Measurements from ENCODE around the gene DPEP2NB.
"Not testable (repeated sequence)": the region's sequence is repeated elsewhere in the genome, so short reads cannot be mapped to it uniquely, and the experiment has no call there.

DPEP2NB gene

DNA sequence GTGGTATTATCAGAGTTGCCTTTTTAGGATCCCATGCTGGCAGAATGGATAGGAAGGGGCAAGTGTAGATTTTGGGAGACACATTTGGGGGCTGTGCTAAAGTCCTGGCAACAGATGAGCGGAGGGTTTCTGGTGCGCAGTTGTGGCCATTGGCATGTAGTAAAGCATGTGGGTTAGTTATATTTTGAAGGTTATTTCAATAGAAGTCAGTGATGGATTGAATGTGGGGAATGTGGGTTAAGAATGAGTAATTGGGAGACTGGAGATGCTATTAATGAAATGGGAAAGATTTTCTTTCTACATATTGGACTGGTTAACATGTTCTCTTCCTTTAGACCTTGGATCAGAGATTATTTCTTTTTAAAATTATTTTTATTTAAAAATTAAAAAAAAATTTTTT lies 17.4 kb upstream of the DPEP2NB start:
- Mint-ChIP-seq H3K4me3 (no peak overlapping the region), H3K36me3 (peaks cover 15% of the 10 kb centered on the region), H3K27ac (no peak overlapping the region), H3K4me1 (peaks cover 26% of the 10 kb centered on the region), H3K9me3 (no peaks in the 10 kb centered on the region), H3K27me3 (no peaks in the 10 kb centered on the region)
- CTCF ChIA-PET: interaction anchor here (1.2 to 1.5 kb wide), 2 partner anchors 149 to 512 kb away, joined by 3 read pairs; no protein-coding TSS in a partner anchor
- no peak for DNase-seq

DNA sequence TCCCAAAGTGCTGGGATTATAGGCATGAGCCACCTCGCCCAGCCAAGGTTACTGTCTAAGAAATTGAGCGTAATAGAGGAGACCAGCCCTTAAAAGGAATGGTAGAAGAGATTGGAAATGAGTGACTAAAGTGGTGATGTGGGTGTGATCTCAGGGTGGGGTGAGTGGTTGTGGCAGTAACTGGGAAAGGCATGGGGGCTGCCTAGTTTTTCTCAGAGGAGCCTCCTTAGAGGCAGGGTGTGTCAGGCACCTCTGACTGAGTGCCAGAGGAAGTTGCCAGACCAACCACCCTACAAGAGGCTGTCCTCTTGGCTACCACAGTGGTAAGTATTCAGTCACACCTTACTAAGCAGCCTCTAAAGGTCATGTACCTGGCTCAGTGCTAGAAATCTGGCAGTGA lies 16.2 kb upstream of the DPEP2NB start:
- CTCF ChIA-PET: interaction anchor here (1.2 kb wide), 1 partner anchor 148 kb away, joined by 3 read pairs; no protein-coding TSS in a partner anchor
- Mint-ChIP-seq H3K27me3 (no peaks in the 10 kb centered on the region), H3K4me1 (peaks cover 19% of the 10 kb centered on the region), H3K36me3 (peaks cover 21% of the 10 kb centered on the region), H3K9me3 (no peaks in the 10 kb centered on the region), H3K27ac (peak overlapping the region; percentile 75), H3K4me3 (no peak overlapping the region)
- no peak for DNase-seq

DNA sequence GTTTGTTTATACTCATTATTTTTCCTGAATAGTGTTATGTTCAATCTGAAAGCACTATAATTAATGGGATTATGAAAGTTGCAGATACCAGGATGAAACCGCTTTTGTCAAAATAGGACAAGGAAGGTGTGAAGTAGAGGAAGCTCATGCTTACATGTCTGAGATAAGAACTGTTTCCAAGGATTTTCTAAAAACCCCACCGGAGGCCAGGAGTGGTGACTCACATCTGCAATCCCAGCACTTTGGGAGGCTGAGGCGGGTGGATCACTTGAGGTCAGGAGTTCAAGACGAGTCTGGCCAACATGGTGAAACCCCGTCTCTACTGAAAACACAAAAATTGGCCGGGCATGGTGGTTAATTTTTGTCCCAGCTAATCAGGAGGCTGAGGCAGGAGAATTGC lies 14.4 kb upstream of the DPEP2NB start:
- H3K4me3 Mint-ChIP-seq, H3K27ac Mint-ChIP-seq, H3K9me3 Mint-ChIP-seq, CTCF ChIA-PET, H3K27me3 Mint-ChIP-seq, DNase-seq: not testable (repeated sequence)
- Mint-ChIP-seq H3K36me3 (peaks cover 30% of the 10 kb centered on the region), H3K4me1 (peaks cover 12% of the 10 kb centered on the region)

DNA sequence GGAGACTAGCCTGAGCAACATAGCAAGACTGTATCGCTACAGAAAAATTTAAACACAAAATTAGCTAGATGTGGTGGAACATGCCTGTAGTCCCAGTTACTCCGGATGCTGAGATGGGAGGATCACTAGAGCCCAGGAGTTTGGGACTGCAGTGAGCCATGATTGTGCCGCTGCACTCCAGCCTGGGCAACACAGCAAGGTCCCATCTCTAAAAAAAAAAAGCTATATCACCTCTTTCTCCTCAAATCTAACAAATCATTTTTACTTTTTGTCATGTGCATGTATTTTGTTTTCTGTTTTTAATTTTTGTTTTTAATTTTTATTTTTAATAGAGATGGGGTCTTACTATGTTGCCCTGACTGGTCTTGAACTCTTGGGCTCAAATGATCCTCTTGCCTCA lies 13.3 kb upstream of the DPEP2NB start:
- CTCF ChIA-PET: interaction anchor here (1.0 to 2.5 kb wide), 3 partner anchors 12 to 37 kb away, joined by 3 to 7 read pairs (median 6); no protein-coding TSS in a partner anchor
- Mint-ChIP-seq H3K4me1 (peaks cover 15% of the 10 kb centered on the region), H3K4me3 (no peak overlapping the region), H3K27ac (no peak overlapping the region), H3K36me3 (peaks cover 30% of the 10 kb centered on the region), H3K27me3 (no peaks in the 10 kb centered on the region), H3K9me3 (no peaks in the 10 kb centered on the region)
- DNase-seq: no peak

DNA sequence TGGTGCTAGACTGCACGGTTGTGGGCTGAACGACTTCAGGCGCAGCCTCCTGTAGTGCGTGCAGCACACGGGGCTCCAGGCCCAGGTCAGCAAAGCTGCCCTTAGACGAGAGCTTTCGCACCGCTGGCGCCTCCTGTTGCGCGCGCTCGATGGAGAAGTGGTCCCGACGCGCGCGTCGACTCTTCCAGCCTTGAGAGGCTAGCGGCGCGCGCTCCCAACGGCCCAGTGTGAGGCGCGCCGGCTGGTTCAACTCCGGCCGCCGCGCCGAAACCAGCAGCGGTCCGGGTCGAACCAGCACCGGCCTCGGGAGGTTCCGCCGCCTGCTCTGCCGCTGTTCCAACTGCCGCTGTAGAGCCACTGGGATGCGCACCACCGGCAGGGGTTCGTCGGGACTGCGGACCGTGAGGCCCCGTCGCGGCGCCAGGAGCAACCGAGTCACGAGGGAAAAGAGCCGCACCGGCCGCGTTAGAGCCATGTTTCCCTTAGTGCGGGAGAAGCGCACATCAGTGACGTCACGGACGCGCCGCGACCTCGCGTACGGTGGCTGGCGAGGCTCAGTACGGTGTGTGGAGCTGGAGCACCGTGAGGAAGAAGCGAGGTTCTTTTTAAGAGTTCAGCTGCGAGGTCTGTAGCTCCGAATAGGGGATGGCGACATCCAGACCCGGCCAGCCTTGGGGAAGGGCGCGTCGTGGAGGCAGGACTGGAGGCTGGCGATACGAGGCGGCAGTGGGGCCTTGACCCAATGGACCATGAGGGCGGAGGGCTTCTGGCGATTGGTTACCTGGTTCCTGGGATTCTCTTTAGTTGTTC lies 7.2 kb upstream of the DPEP2NB start, which contains the start of the genes DDX28 and DUS2:
TSS of gene DDX28 (minus strand) at position 505 of the 810 bp plus-strand sequence. CDS start at position 475, 30 bp downstream.
TSS of gene DUS2 (plus strand) at position 557 of the 810 bp plus-strand sequence. CDS start 14,740 bp downstream, outside the sequence.
- Mint-ChIP-seq H3K27me3 (no peaks in the 10 kb centered on the region), H3K27ac (peak within 1 kb of the TSS; percentile 94), H3K9me3 (no peaks in the 10 kb centered on the region), H3K4me3 (peak within 1 kb of the TSS; percentile 97), H3K4me1 (peaks cover 28% of the 10 kb centered on the region), H3K36me3 (peaks cover 29% of the 10 kb centered on the region)
- DNase-seq: peak; percentile 95
- CTCF ChIA-PET: interaction anchor here (0.6 to 2.1 kb wide), 14 partner anchors 18 to 207 kb away, joined by 3 to 7 read pairs (median 4); partner anchors contain the start of genes DPEP2 and PSMB10

DNA sequence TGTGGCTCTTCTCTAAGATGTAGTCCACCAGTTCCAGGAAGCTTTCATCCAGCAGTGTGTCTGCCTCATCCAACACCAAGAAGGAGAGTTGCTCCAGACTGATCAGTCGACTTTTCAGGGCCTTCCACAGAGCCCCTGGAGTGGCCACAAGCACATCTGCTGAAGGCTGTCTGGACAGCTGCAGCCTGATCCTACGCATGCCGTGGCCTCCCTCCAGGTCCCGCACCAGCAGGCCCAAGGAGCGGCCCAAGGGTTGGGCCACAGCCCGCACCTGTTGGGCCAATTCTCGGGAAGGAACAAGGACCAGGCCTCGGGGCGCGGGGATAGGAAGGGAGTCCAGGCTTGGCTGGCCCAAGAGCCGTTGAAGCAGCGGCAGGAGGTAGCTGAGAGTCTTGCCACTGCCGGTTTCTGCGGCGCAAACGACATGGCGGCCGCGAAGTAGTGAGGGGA lies 6.6 kb upstream of the DPEP2NB start:
- Mint-ChIP-seq H3K4me3 (peak overlapping the region; percentile 97), H3K4me1 (peaks cover 28% of the 10 kb centered on the region), H3K27me3 (no peaks in the 10 kb centered on the region), H3K27ac (peak overlapping the region; percentile 94), H3K9me3 (no peaks in the 10 kb centered on the region), H3K36me3 (peaks cover 23% of the 10 kb centered on the region)
- CTCF ChIA-PET: interaction anchor here (1.0 to 2.1 kb wide), 9 partner anchors 17 to 206 kb away, joined by 3 to 7 read pairs (median 4); partner anchors contain the start of genes DPEP2 and PSMB10
- DNase-seq: no peak

DNA sequence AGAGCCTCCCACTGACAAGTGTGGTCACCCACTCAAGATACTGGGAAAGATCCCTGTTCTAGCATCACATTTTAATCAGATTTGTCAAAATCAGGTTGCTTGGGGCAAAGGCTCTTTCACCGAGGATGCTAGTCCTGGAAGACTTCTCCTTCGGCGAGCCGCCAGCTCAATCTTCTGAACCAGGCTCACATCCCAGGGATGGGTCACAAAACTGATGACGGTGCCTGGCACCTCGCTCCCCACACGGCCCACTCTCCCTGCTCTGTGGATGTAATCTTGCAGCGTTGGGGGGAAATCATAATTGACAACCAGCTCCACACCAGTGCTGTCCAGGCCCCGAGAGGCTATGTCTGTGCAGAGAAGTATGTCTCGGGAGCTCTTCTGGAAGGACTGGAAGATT lies 5.8 kb upstream of the DPEP2NB start:
- Mint-ChIP-seq H3K9me3 (no peaks in the 10 kb centered on the region), H3K4me3 (peak overlapping the region; percentile 97), H3K27ac (peak overlapping the region; percentile 94), H3K27me3 (no peaks in the 10 kb centered on the region), H3K4me1 (peaks cover 28% of the 10 kb centered on the region), H3K36me3 (peaks cover 22% of the 10 kb centered on the region)
- CTCF ChIA-PET: interaction anchor here (1.1 to 1.6 kb wide), 4 partner anchors 19 to 205 kb away, joined by 3 to 5 read pairs (median 4); no protein-coding TSS in a partner anchor
- DNase-seq: no peak

DNA sequence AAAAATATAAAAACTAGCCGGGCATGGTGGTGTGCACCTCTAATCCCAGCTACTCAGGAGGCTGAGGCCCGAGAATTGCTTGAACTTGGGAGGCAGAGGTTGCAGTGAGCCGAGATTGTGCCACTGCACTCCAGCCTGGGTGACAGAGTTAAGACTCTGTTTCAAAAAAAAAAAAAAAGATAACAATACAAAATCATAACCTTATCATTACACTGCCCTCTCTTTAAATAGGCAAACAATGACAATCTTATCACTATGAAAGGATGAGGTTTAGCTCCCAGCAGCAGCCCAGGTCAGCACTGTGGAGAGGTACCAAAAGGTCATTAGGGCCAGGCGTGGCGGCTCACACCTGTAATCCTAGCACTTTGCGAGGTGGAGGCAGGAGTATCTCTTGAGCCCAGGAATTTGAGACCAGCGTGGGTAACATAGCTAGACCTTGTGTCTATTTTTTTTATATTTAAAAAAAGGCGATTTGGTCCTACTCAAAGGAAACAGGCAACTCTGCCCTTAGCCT lies 3.5 kb upstream of the DPEP2NB start:
- H3K4me3 Mint-ChIP-seq: no peak overlapping the region
- CTCF ChIA-PET: interaction anchor here (1.0 kb wide), 1 partner anchor 38 kb away, joined by 3 read pairs; no protein-coding TSS in a partner anchor
- H3K27me3 Mint-ChIP-seq: no peaks in the 10 kb centered on the region

DNA sequence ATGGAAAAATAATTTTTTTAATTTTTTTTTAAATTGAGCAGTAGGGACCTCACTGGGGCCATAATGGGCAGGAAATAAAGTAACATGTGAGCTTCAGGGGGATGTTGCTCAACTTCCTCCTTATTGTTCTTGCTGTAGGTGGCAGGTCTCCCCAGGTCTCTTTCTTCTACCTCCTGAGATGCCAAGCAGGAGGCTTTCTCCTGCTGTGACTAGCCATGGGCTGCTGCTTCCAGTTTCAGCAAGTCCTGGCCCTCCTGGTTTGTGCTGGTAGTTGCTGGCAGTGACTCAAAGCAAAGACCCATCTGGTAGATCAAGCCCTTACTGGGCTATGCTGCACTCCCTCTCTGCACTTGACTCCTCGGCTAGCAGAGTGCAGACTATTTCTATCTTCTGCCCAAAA lies 2.3 kb downstream of the DPEP2NB start:
- Mint-ChIP-seq H3K27me3 (peaks cover 11% of the 10 kb centered on the region), H3K9me3 (no peaks in the 10 kb centered on the region), H3K27ac (no peak overlapping the region), H3K36me3 (no peaks in the 10 kb centered on the region), H3K4me1 (peaks cover 16% of the 10 kb centered on the region), H3K4me3 (no peak overlapping the region)
- CTCF ChIA-PET: no interaction called here
- no peak for DNase-seq

More for the DNA sequence above, 3.5 kb upstream of the DPEP2NB start:
- peaks cover 14% of the 10 kb centered on the region for H3K36me3 Mint-ChIP-seq
- no peaks in the 10 kb centered on the region for H3K9me3 Mint-ChIP-seq
- DNase-seq: no peak
- H3K4me1 Mint-ChIP-seq: peaks cover 25% of the 10 kb centered on the region
- no peak overlapping the region for H3K27ac Mint-ChIP-seq

DNA sequence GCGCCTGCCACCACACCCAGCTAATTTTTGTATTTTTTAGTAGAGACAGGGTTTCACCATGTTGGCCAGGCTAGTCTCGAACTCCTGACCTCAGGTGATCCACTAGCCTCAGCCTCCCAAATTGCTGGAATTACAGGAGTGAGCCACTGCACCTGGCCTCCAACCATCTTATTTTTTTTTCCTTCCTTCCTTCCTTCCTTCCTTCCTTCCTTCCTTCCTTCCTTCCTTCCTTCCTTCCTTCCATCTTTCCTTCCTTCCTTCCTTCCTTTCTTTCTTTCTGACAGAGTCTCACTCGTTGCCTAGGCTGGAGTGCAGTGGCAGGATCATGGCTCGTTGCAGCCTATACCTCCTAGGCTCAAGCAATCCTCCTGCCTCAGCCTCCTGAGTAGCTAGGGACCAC lies 5.8 kb downstream of the DPEP2NB start:
- not testable (repeated sequence) for H3K9me3 Mint-ChIP-seq, H3K4me3 Mint-ChIP-seq, H3K27ac Mint-ChIP-seq, DNase-seq, H3K36me3 Mint-ChIP-seq
- CTCF ChIA-PET: interaction anchor here (1.2 kb wide), 1 partner anchor 16 kb away, joined by 3 read pairs; no protein-coding TSS in a partner anchor
- H3K27me3 Mint-ChIP-seq: peaks cover 11% of the 10 kb centered on the region
- peaks cover 33% of the 10 kb centered on the region for H3K4me1 Mint-ChIP-seq

DNA sequence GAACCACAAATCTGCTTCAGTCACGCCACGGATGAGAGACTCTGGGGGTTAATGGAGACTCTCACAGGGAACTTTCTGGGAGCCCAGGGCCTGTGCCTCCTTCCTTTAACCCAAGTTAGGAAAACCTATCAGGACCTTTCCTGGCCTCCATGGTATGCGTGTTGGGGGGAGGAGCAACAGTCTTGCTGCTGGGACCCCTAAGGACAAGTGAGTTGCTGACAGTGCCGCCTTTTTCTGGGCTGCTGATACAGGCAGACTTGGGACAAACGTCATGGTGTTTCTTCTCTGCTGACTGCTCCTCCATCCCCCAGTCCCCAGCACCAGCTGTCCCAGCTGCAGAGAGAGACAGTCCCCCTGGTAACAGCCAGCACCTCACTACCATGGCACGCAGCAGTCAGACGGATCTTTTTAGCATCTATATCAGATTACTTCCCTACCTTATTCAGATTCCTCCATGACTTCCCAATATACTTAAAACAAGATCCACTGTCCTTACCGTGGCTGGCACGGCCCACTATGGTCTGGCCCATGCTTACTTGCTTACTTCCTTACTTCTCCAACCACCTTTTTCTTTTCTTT lies 6.5 kb downstream of the DPEP2NB start:
- Mint-ChIP-seq H3K4me1 (peaks cover 36% of the 10 kb centered on the region), H3K27me3 (peaks cover 11% of the 10 kb centered on the region), H3K36me3 (no peaks in the 10 kb centered on the region), H3K27ac (no peak overlapping the region), H3K4me3 (no peak overlapping the region), H3K9me3 (no peaks in the 10 kb centered on the region)
- no peak for DNase-seq
- CTCF ChIA-PET: interaction anchor here (1.2 kb wide), 1 partner anchor 15 kb away, joined by 3 read pairs; no protein-coding TSS in a partner anchor

DNA sequence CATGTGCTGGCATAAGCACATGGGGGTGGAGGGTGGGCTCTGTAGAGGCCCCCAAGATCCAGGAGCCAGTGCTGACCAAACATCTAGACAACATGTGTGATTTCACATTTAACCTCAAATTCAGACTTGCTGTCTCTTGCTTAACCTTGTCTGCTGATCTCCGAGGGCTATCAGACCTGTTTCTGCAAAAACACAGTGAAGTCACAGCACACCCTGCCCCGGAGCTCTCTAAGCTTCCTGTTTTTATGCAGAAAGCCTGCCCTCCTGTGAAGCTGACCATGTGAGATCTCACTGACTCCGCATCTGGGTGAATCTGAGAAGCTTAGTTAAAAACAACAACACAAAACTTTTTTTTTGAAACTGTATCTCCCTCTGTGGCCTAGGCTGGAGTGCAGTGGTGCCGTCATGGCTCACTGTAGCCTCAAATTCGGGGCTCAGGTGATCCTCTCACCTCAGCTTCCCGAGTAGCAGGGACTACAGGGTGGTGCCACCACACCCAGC lies 9.9 kb downstream of the DPEP2NB start:
- Mint-ChIP-seq H3K27ac (peak overlapping the region; percentile 94), H3K9me3 (no peaks in the 10 kb centered on the region), H3K36me3 (no peaks in the 10 kb centered on the region), H3K27me3 (no peaks in the 10 kb centered on the region), H3K4me3 (no peak overlapping the region), H3K4me1 (peaks cover 34% of the 10 kb centered on the region)
- DNase-seq: peak; percentile 69
- CTCF ChIA-PET: interaction anchor here (1.1 to 2.7 kb wide), 5 partner anchors 11 to 223 kb away, joined by 3 to 8 read pairs (median 5); partner anchors contain the start of genes DDX28 and DUS2

DNA sequence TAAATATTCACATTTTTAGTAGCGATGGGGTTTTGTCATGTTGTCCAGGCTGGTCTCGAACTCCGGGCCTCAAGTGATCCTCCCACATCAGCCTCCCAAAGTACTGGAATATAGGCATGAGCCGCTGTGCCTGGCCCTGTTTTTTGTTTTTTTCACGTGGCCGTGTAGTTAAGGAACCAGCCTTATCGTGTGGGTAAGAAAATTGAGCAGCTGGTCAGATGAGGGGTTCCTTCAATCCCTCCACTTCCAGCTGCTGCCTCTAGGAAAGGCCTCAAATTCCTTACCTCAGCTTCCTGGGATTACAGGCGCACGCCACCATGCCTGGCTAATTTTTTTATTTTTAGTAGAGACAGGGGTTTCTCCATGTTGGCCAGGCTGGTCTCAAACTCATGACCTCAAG lies 10.5 kb downstream of the DPEP2NB start:
- H3K4me1 Mint-ChIP-seq: peaks cover 35% of the 10 kb centered on the region
- no peaks in the 10 kb centered on the region for H3K27me3 Mint-ChIP-seq
- CTCF ChIA-PET: interaction anchor here (0.8 to 2.7 kb wide), 4 partner anchors 11 to 35 kb away, joined by 3 to 8 read pairs (median 5); partner anchors contain the start of genes DDX28 and DUS2
- H3K9me3 Mint-ChIP-seq: no peaks in the 10 kb centered on the region
- DNase-seq: no peak
- peaks cover 2% of the 10 kb centered on the region for H3K36me3 Mint-ChIP-seq
- H3K27ac Mint-ChIP-seq: peak overlapping the region; percentile 94
- H3K4me3 Mint-ChIP-seq: no peak overlapping the region

Measured in activated naive CD4-positive, alpha-beta T cell treated with anti-CD3 and anti-CD28 coated beads, Interleukin-2, amount 10 ng/mL, durations not matched to agents 7 days and 5 days (primary cell).